ENCODE measurements around the gene SLC9A8.

Gene SLC9A8

GRCh38 chr20:49915380-49916145 lies 102.9 kb downstream of the SLC9A8 start, which contains the start of gene SPATA2:
SPATA2 (minus strand) TSS chr20:49915529; CDS start chr20:49908490, 7,039 bp downstream.
- DNase-seq (ENCODE audit: low read depth in 2 of 2) = peak; percentile 88

GRCh38 chr20:49916146-49917002 lies 103.7 kb downstream of the SLC9A8 start:
- DNase-seq (ENCODE audit: low read depth in 2 of 2) = no peak

GRCh38 chr20:49918446-49918845 lies 105.8 kb downstream of the SLC9A8 start:
- DNase-seq (ENCODE audit: low read depth in 2 of 2) = no peak

GRCh38 chr20:49919009-49919408 lies 106.4 kb downstream of the SLC9A8 start:
- DNase-seq (ENCODE audit: low read depth in 2 of 2) = no peak

- no peak for DNase-seq (ENCODE audit: low read depth in 2 of 2)
These were observed 106.8 kb downstream of the SLC9A8 start for GRCh38 chr20:49919461-49919860.

GRCh38 chr20:49924247-49924646 lies 111.6 kb downstream of the SLC9A8 start:
- DNase-seq (ENCODE audit: low read depth in 2 of 2) = no peak

- no peak for DNase-seq (ENCODE audit: low read depth in 2 of 2)
These were observed 113.3 kb downstream of the SLC9A8 start for GRCh38 chr20:49925901-49926454.

- peak; percentile 60 to 62 for DNase-seq (ENCODE audit: low read depth in 2 of 2)
These were observed 115.9 kb downstream of the SLC9A8 start for GRCh38 chr20:49928411-49929141.

GRCh38 chr20:49929142-49929494 lies 116.5 kb downstream of the SLC9A8 start:
- DNase-seq (ENCODE audit: low read depth in 2 of 2) = no peak

- no peak for DNase-seq (ENCODE audit: low read depth in 2 of 2)
These were observed 123.1 kb downstream of the SLC9A8 start for GRCh38 chr20:49935746-49936152.

GRCh38 chr20:49936153-49937026 lies 123.8 kb downstream of the SLC9A8 start, which contains the start of gene RNF114:
RNF114 (plus strand) TSS chr20:49936397; CDS start chr20:49936413, 16 bp downstream.
- peak; percentile 75 to 87 for DNase-seq (ENCODE audit: low read depth in 2 of 2)

GRCh38 chr20:49937027-49937929 lies 124.7 kb downstream of the SLC9A8 start:
- DNase-seq (ENCODE audit: low read depth in 2 of 2) = no peak

GRCh38 chr20:49938173-49939163 lies 125.8 kb downstream of the SLC9A8 start:
- DNase-seq (ENCODE audit: low read depth in 2 of 2) = no peak

GRCh38 chr20:49941456-49941855 lies 128.8 kb downstream of the SLC9A8 start:
- no peak for DNase-seq (ENCODE audit: low read depth in 2 of 2)

Data from stimulated activated CD8-positive, alpha-beta memory T cell treated with anti-CD3 and anti-CD28 coated beads, Interleukin-7, amount 100 ng/mL, for 4 hours (primary cell).